Upper lobe of left lung (tissue), 6 donors: ENCODE measurements around the gene YDJC. TPM values are rescaled to one million over a fixed set of nuclear protein-coding genes. Genes with fewer than 3 reads are reported as not detected.

ENCODE experiments used
- ATAC-seq, 2 donors: fragments of 200-7000 bp; cut with Tn5 transposase; one replicate each; pipeline ENCODE4 v1.9.1; 2022; ENCODE audit warnings: mild to moderate bottlenecking in 2 of 2, moderate library complexity in 2 of 2; ENCODE audit not compliant: low FRiP score in 2 of 2
- DNase-seq, 2 donors: peaks; one replicate each; pipeline ENCODE4 v3.0.0-alpha.2; 2019 to 2020
- H3K27ac ChIP-seq, 4 donors: fragments of 200-600 bp; sonication (generic); one replicate each; pipeline ENCODE4 v1.5.1; 2016 to 2019
- H3K27me3 ChIP-seq, 4 donors: fragments of 200-600 bp; sonication (generic); one replicate each; pipeline ENCODE4 v1.5.1; 2017 to 2019
- H3K36me3 ChIP-seq, 4 donors: fragments of 200-600 bp; sonication (generic); one replicate each; pipeline ENCODE4 v1.5.1; 2016 to 2019
- H3K4me1 ChIP-seq, 4 donors: fragments of 200-600 bp; sonication (generic); one replicate each; pipeline ENCODE4 v1.5.1; 2018 to 2019
- H3K4me3 ChIP-seq, 4 donors: fragments of 200-600 bp; sonication (generic); one replicate each; pipeline ENCODE4 v1.5.1; 2017 to 2019; ENCODE audit warnings: mild to moderate bottlenecking in 2 of 4, moderate library complexity in 1 of 4
- H3K9me3 ChIP-seq, 4 donors: fragments of 200-600 bp; sonication (generic); one replicate each; pipeline ENCODE4 v1.5.1; 2018 to 2019
- CTCF ChIP-seq, 6 experiments: fragments of 450-650 bp in 4 of 6; fragments of 200-600 bp in 2 of 6; sonication (generic) in 2 of 6; IDR thresholded peaks; one replicate each; pipeline ENCODE4 v1.5.1; 2016 to 2019; ENCODE audit warnings: antibody characterized with exemption in 6 of 6
- EP300 ChIP-seq, 4 donors: sonication (generic); formaldehyde crosslinking; IDR thresholded peaks; one replicate each; pipeline ENCODE4 v1.5.1; 2017; ENCODE audit warnings: antibody characterized with exemption in 4 of 4, control low read depth in 2 of 4
- POLR2A ChIP-seq, 4 donors: fragments of 450-650 bp; IDR thresholded peaks; one replicate each; pipeline ENCODE4 v1.5.1; 2016 to 2017; ENCODE audit warnings: antibody characterized with exemption in 4 of 4, mild to moderate bottlenecking in 2 of 4
- POLR2AphosphoS5 ChIP-seq, 2 donors: sonication (generic); formaldehyde crosslinking; IDR thresholded peaks; one replicate each; pipeline ENCODE4 v1.5.1; 2017; ENCODE audit warnings: antibody characterized with exemption in 2 of 2
- WGBS, 2 donors: methylation state at CpG; one replicate each; pipeline ENCODE4 v1.1.5; 2017 to 2018; 5-methylcytosine and 5-hydroxymethylcytosine counted together
- total RNA-seq, 6 donors: library from RNA; depleted of rRNA in 4 of 6; stranded (reverse); fragments of >200 nt in 4 of 6; gene quantifications; one replicate each; pipeline versions ENCODE4 v1.1.0 to v1.2.1, GENCODE V29; 2016 to 2021
- donor health status: DM: no; HTN: no; CAD: no; lungs with moderate emphysema.
- donor health status: DM: no; HTN: yes; CAD: no; lungs with severe emphysema.

Gene YDJC
- total RNA-seq, 6 donors from 2014 or later = 22.2 to 47.4 (median 28.3) TPM

GRCh38 chr22:21660904-21661303, 31.1 kb upstream of the YDJC start:
- Histone ChIP-seq H3K9me3 (no peaks in the 10 kb centered on the region), H3K4me3 (no peak overlapping the region), H3K36me3 (no peaks in the 10 kb centered on the region), H3K4me1 (peaks cover 12 to 24% (median 15%) of the 10 kb centered on the region in 4 donors), H3K27ac (no peak overlapping the region), H3K27me3 (no peaks in the 10 kb centered on the region)
- no peak for TF ChIP-seq CTCF (IDR thresholded peaks at IDR 0.05)
- no peak for TF ChIP-seq EP300 (IDR thresholded peaks at IDR 0.05)
- TF ChIP-seq POLR2A (IDR thresholded peaks at IDR 0.05) = no peak
- no peak for TF ChIP-seq POLR2AphosphoS5 (IDR thresholded peaks at IDR 0.05)
- ATAC-seq (no peak), DNase-seq (no peak)
- 85 to 94% methylated on average over 4 to 7 of the region's 7 CpGs for WGBS, 2 donors

DNA sequence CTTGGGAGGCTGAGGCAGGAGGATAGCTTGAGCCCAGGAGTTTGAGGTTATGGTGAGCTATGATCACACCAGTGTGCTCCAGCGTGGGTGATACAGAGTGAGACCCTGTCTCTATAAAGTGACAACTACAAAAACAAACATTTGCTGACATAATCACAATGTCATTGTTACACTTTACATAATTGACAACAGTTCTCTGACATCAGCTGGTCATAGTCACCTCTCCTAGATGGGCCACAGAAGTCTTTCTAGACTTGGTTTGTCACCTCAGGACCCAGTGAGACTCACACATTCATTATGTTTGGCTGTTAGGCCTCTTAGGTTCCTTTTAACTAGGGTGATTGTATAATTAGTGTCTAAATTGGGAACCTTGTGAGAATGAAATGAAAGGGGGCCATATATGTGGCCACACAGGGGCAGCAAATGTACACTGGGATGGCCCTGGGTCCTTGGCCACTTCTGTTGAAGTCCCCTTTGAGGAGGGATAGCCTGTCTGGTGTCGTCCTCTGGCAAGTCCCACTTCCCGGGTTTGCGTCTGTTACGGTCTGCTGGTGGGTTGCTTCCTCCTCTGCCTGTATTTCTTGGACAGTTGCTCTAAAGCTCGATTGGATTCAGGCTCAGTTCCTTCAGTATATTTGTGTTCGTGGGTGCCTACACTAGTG, 30.2 kb upstream of the YDJC start:
- DNase-seq (no peak), ATAC-seq (no peak)
- Histone ChIP-seq H3K4me3 (no peak overlapping the region), H3K27ac (no peak overlapping the region), H3K9me3 (no peaks in the 10 kb centered on the region), H3K27me3 (no peaks in the 10 kb centered on the region), H3K4me1 (peaks cover 8 to 17% (median 11%) of the 10 kb centered on the region in 4 donors), H3K36me3 (no peaks in the 10 kb centered on the region)
- TF ChIP-seq CTCF (IDR thresholded peaks at IDR 0.05) (no peak), POLR2AphosphoS5 (IDR thresholded peaks at IDR 0.05) (no peak), POLR2A (IDR thresholded peaks at IDR 0.05) (no peak), EP300 (IDR thresholded peaks at IDR 0.05) (no peak)
- 84 to 88% methylated on average over 4 to 7 of the region's 7 CpGs for WGBS, 2 donors

- H3K27me3 ChIP-seq = no peaks in the 10 kb centered on the region
- ATAC-seq = peak; percentile 75 to 92
- TF ChIP-seq EP300 (IDR thresholded peaks at IDR 0.05) = no peak
- TF ChIP-seq POLR2A (IDR thresholded peaks at IDR 0.05) = peak in 1 of 4 donors; percentile 50
- peak in 1 of 2 donors; percentile 25 for TF ChIP-seq POLR2AphosphoS5 (IDR thresholded peaks at IDR 0.05)
- TF ChIP-seq CTCF (IDR thresholded peaks at IDR 0.05) = peak in 5 of 6 experiments; percentile 17 to 56 (median 37)
- peak overlapping the region; percentile 55 to 72 (median 63) for H3K4me3 ChIP-seq
- DNase-seq = peak; percentile 89 to 96
- peaks cover 11 to 23% (median 14%) of the 10 kb centered on the region in 4 donors for H3K4me1 ChIP-seq
- peak overlapping the region in 3 of 4 donors; percentile 24 to 49 (median 26) for H3K27ac ChIP-seq
- no peaks in the 10 kb centered on the region for H3K36me3 ChIP-seq
- no peaks in the 10 kb centered on the region for H3K9me3 ChIP-seq
- WGBS, 2 donors = 0 to 5% methylated on average over 3 to 25 of the region's 79 CpGs
Measured at GRCh38 chr22:21657360-21658032, 27.7 kb upstream of the YDJC start.

- no peak for ATAC-seq
- 34 to 40% methylated on average over 17 of the region's 17 CpGs for WGBS, 2 donors
Measured at GRCh38 chr22:21657020-21657359, 27.2 kb upstream of the YDJC start.

More at GRCh38 chr22:21657020-21657359, 27.2 kb upstream of the YDJC start:
- TF ChIP-seq POLR2AphosphoS5 (IDR thresholded peaks at IDR 0.05) (no peak), POLR2A (IDR thresholded peaks at IDR 0.05) (no peak), EP300 (IDR thresholded peaks at IDR 0.05) (no peak), CTCF (IDR thresholded peaks at IDR 0.05) (no peak)
- H3K27me3 ChIP-seq = no peaks in the 10 kb centered on the region
- no peaks in the 10 kb centered on the region for H3K9me3 ChIP-seq
- no peaks in the 10 kb centered on the region for H3K36me3 ChIP-seq
- peak overlapping the region in 3 of 4 donors; percentile 24 to 49 (median 26) for H3K27ac ChIP-seq
- DNase-seq = no peak
- H3K4me1 ChIP-seq = peaks cover 13 to 28% (median 18%) of the 10 kb centered on the region in 4 donors
- H3K4me3 ChIP-seq = peak overlapping the region in 3 of 4 donors; percentile 56 to 72 (median 70)
